ENCODE data around the gene SORCS3.
A peak's percentile ranks its signal among the peaks of the same experiment; 100 is the strongest.

The SORCS3 gene

GRCh38 chr10:104641187-104641936 is at the start of gene SORCS3:
TSS of gene SORCS3 (plus strand) at chr10:104641290.
- DNase-seq, result no peak

- no peak for DNase-seq
Measured at GRCh38 chr10:104591441-104591840, 49.6 kb upstream of the SORCS3 start.

GRCh38 chr10:104601166-104601565 is 39.9 kb upstream of the SORCS3 start:
- DNase-seq, result no peak

- no peak for DNase-seq
Measured at GRCh38 chr10:104608091-104608828, 32.8 kb upstream of the SORCS3 start.

GRCh38 chr10:104612571-104613205 is 28.4 kb upstream of the SORCS3 start:
- DNase-seq, result no peak

GRCh38 chr10:104613406-104613805 is 27.7 kb upstream of the SORCS3 start:
- no peak for DNase-seq

- peak; percentile 28 for DNase-seq
Measured at GRCh38 chr10:104614245-104614831, 26.8 kb upstream of the SORCS3 start.

- no peak for DNase-seq
Measured at GRCh38 chr10:104615136-104615535, 26.0 kb upstream of the SORCS3 start.

GRCh38 chr10:104617831-104618230 is 23.3 kb upstream of the SORCS3 start:
- DNase-seq, result no peak

GRCh38 chr10:104622175-104622574 is 18.9 kb upstream of the SORCS3 start:
- DNase-seq, result no peak

GRCh38 chr10:104622598-104623209 is 18.4 kb upstream of the SORCS3 start:
- DNase-seq, result peak; percentile 2

GRCh38 chr10:104630731-104631130 is 10.4 kb upstream of the SORCS3 start:
- no peak for DNase-seq

GRCh38 chr10:104631946-104632345 is 9.1 kb upstream of the SORCS3 start:
- DNase-seq, result no peak

GRCh38 chr10:104638861-104639589 is 2.1 kb upstream of the SORCS3 start:
- no peak for DNase-seq

- DNase-seq, result no peak
Measured at GRCh38 chr10:104639590-104640338, 1.3 kb upstream of the SORCS3 start.

- DNase-seq, result no peak
Measured at GRCh38 chr10:104640339-104641186, 527 bp upstream of the SORCS3 start.

- no peak for DNase-seq
Measured at GRCh38 chr10:104641937-104642657, 1.0 kb downstream of the SORCS3 start.

GRCh38 chr10:104642658-104643302 is 1.7 kb downstream of the SORCS3 start:
- DNase-seq, result no peak

GRCh38 chr10:104643303-104643663 is 2.2 kb downstream of the SORCS3 start:
- no peak for DNase-seq
